ENCODE results near the gene PACRG.

The PACRG gene

DNA sequence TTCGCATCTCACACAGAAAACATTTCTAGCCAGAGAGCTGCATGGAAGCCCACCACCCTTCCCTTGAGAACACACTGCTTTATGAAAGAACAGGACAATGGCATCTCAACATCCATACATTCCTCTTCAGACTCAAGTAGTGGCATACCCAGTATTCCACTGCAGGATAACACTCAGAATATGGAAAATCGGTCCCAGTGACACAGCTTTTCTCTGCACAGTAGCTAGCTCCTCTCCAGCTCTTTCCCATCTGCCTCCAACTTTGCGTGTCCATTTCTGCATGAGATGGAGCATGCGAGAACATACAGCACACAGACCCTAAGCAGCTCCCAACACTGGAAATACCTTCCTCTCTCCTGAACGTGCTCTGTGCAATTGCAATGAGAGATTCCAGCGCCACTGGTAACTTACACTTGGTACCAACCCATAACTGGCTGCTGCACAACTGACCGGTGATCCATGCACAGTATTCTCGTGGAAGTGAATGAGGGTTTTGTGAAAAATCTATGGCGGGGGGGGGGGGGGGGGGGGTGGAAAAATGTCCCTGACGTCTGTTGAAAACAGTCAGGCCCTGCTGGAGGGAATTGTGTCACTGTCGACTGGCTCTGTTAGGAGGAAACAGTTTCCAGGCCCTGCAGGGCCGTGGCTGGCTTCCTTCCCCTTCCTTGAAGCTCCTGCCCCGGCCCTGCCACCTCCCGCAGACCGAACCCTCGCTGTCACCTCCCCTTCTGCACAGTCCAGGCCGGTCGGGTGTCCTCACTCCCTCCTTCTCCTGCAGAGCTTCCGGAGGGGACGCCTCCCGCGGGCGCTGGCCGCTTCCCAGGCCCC is 420.9 kb downstream of the PACRG start:
- no peak overlapping the region for H3K4me3 ChIP-seq (ENCODE audit: low read length)
- DNase-seq (ENCODE audit: low read depth), result no peak
- TF ChIP-seq, protein P1, sequence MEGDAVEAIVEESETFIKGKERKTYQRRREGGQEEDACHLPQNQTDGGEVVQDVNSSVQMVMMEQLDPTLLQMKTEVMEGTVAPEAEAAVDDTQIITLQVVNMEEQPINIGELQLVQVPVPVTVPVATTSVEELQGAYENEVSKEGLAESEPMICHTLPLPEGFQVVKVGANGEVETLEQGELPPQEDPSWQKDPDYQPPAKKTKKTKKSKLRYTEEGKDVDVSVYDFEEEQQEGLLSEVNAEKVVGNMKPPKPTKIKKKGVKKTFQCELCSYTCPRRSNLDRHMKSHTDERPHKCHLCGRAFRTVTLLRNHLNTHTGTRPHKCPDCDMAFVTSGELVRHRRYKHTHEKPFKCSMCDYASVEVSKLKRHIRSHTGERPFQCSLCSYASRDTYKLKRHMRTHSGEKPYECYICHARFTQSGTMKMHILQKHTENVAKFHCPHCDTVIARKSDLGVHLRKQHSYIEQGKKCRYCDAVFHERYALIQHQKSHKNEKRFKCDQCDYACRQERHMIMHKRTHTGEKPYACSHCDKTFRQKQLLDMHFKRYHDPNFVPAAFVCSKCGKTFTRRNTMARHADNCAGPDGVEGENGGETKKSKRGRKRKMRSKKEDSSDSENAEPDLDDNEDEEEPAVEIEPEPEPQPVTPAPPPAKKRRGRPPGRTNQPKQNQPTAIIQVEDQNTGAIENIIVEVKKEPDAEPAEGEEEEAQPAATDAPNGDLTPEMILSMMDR (IDR thresholded peaks at IDR 0.05; ENCODE audit: insufficient read depth, low read depth, low read length, missing control alignments), result no peak

DNA sequence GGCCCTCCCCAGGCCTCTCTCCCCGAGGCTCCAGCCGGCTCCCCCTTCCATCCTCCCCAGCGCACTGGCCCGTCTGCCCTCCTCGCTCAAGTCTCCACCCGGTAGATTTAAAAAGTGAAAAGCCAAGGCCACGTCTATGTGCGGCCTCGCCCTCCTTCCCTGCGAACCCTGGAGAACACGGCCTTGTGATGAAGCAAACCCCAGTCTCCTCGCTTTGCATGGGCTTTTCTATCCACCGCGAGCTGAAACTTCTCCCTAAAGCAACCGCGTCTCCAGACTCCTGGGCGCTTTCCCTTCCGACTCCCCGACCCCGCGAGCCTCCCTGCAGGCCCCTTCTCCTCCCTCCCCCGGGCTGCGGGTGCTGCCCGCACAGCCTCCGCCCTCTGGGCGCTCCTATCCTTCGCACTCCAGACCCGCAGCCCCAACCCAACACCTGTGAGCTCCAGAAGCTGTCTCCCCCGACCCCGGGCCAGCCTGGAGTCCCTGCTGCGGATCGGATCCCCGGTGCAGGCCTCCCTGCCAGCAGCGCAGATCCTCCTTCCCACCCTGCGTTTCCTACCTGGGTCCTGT is 421.6 kb downstream of the PACRG start:
- no peak overlapping the region for H3K4me3 ChIP-seq (ENCODE audit: low read length)
- TF ChIP-seq, protein P1 (IDR thresholded peaks at IDR 0.05; ENCODE audit: insufficient read depth, low read depth, low read length, missing control alignments), result no peak
- DNase-seq (ENCODE audit: low read depth), result no peak

GRCh38 chr6:163151212-163151611 is 423.4 kb downstream of the PACRG start:
- H3K4me3 ChIP-seq (ENCODE audit: low read length), result no peak overlapping the region
- TF ChIP-seq, protein P1 (IDR thresholded peaks at IDR 0.05; ENCODE audit: insufficient read depth, low read depth, low read length, missing control alignments), result no peak
- no peak for DNase-seq (ENCODE audit: low read depth)

GRCh38 chr6:163152701-163153100 is 424.9 kb downstream of the PACRG start:
- H3K4me3 ChIP-seq (ENCODE audit: low read length), result no peak overlapping the region
- TF ChIP-seq, protein P1 (IDR thresholded peaks at IDR 0.05; ENCODE audit: insufficient read depth, low read depth, low read length, missing control alignments), result no peak
- DNase-seq (ENCODE audit: low read depth), result no peak

GRCh38 chr6:163159110-163159509 is 431.3 kb downstream of the PACRG start:
- TF ChIP-seq, protein P1 (IDR thresholded peaks at IDR 0.05; ENCODE audit: insufficient read depth, low read depth, low read length, missing control alignments), result no peak
- no peak for DNase-seq (ENCODE audit: low read depth)
- H3K4me3 ChIP-seq (ENCODE audit: low read length), result no peak overlapping the region

DNA sequence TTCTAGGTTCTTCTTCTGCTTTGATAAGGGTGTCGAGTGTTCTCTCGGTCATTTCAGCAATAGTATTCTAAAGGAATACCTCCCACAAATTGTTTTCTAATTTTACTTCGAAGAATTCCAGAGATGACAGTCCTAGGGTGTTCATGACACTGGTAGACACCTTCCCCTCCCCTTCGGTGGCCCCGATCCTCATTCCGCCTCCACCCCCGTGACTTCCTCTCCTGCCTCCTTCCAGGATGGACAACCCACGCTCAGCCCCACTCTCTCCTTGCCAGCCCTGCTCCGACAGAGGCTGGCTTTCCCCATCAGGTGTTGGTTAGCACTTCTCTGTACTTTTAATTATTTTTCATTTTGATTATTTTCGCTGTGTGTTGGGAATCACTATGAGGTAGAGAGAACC is 431.9 kb downstream of the PACRG start:
- no peak for DNase-seq (ENCODE audit: low read depth)
- TF ChIP-seq, protein P1 (IDR thresholded peaks at IDR 0.05; ENCODE audit: insufficient read depth, low read depth, low read length, missing control alignments), result no peak
- no peak overlapping the region for H3K4me3 ChIP-seq (ENCODE audit: low read length)
